Activated T-helper 1 cell treated with anti-CD3 and anti-CD28 coated beads, Interleukin-12 subunit alpha, Interleukin-12 subunit beta, Interleukin-2, Interleukin-4 antibody, amounts not matched to agents 30 ng/mL and 10 ng/mL and 1 ng/mL, durations not matched to agents 14 hours and 24 hours and 36 hours (primary cell): Measurements from ENCODE around the gene IGFLR1. TPM values are rescaled to one million over a fixed set of nuclear protein-coding genes. Genes with fewer than 3 reads are reported as not detected.

ENCODE experiments used
- DNase-seq: peaks from one replicate; pipeline ENCODE4 v3.0.0; 2021; ENCODE audit warnings: low spot score
- H3K27ac Mint-ChIP-seq: one replicate; pipeline ENCODE4 v1.8.0; 2021; ENCODE audit warnings: mild to moderate bottlenecking, mixed read lengths
- H3K27me3 Mint-ChIP-seq: one replicate; pipeline ENCODE4 v1.8.0; 2022; ENCODE audit warnings: mild to moderate bottlenecking, moderate library complexity, mixed read lengths; ENCODE audit not compliant: insufficient read depth
- H3K36me3 Mint-ChIP-seq: one replicate; pipeline ENCODE4 v1.8.0; 2021; ENCODE audit warnings: low read depth, mixed read lengths
- H3K4me1 Mint-ChIP-seq: one replicate; pipeline ENCODE4 v1.8.0; 2021; ENCODE audit warnings: low read depth, mixed read lengths
- H3K4me3 Mint-ChIP-seq: one replicate; pipeline ENCODE4 v1.8.0; 2021; ENCODE audit warnings: mild to moderate bottlenecking, moderate library complexity, mixed read lengths
- H3K9me3 Mint-ChIP-seq: one replicate; pipeline ENCODE4 v1.8.0; 2021; ENCODE audit warnings: mixed read lengths
- intact Hi-C: fragments of 100-400 bp; cut with micrococcal nuclease; formaldehyde crosslinking; loops from one replicate; pipeline ENCODE4 v1.15.1; 2024
- total RNA-seq: library from RNA; stranded (reverse); gene quantifications from 2 replicates; pipeline ENCODE4 v1.2.3, GENCODE V29; 2022

Gene IGFLR1
- total RNA-seq, 1 donor from 2014 or later: 105 TPM

DNA sequence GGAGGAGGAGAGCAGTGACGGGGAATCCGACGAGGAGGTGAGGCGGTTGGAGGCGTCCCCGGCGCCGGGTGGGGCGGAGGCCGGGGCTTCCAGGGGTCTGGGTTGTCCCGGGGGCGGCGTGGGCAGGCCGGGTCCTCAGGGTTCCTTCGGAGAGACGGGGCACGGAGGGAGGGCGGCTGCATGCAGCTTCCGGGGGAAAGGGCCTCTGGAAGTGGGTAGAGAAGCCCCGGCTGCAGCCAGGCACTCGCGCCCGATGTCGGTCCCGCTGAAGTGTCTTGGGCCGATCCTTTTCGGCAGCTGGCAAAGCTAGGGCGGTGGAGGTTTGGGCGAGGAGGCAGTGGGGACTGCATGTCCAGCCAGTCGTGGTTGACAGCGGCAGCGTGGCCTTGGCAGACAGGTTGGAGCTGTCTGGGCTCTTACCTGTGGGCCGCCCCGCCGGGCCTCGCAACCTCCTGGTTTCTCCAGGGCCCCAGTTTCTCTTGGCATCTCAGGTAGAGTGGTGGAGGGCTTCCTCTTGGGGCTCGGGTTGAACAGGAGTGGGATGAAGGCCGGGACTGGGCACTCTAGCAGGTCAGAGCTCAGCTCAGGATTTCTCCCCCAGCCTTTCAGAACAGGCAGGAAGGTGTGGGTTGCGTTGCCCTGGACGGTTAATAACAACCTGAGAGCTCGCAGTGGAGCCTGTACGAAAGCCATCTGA lies 23.8 kb downstream of the IGFLR1 start:
- peak; percentile 47 for DNase-seq
- intact Hi-C loops: loop anchor here (5.0 kb wide), 2 partner anchors 171 to 294 kb away; partner anchors contain the start of genes ALKBH6 and TMEM147
- Mint-ChIP-seq H3K27me3 (no peaks in the 10 kb centered on the region), H3K36me3 (peaks cover 49% of the 10 kb centered on the region), H3K27ac (peak overlapping the region; percentile 93), H3K9me3 (no peaks in the 10 kb centered on the region), H3K4me3 (peak overlapping the region; percentile 95), H3K4me1 (peaks cover 37% of the 10 kb centered on the region)

- Mint-ChIP-seq H3K4me1 (peaks cover 42% of the 10 kb centered on the region), H3K4me3 (peak within 1 kb of the TSS; percentile 99), H3K36me3 (peaks cover 47% of the 10 kb centered on the region), H3K9me3 (no peaks in the 10 kb centered on the region), H3K27me3 (no peaks in the 10 kb centered on the region), H3K27ac (peak within 1 kb of the TSS; percentile 98)
- intact Hi-C loops: loop anchor here (1.0 to 5.0 kb wide), 15 partner anchors 16 to 397 kb away; partner anchors contain the start of genes ALKBH6, ARHGAP33, COX6B1 and NFKBID
- DNase-seq: no peak
Observed at GRCh38 chr19:35717665-35718344, 24.4 kb downstream of the IGFLR1 start, which contains the start of gene KMT2B. Gene KMT2B (plus strand): TSS chr19:35718003. CDS start chr19:35718019, 16 bp downstream.

GRCh38 chr19:35716801-35717664 lies 25.2 kb downstream of the IGFLR1 start:
- intact Hi-C loops: loop anchor here (1.0 to 5.0 kb wide), 15 partner anchors 15 to 398 kb away; partner anchors contain the start of genes ALKBH6, ARHGAP33, COX6B1 and NFKBID
- peak overlapping the region; percentile 99 for H3K4me3 Mint-ChIP-seq
- H3K4me1 Mint-ChIP-seq: peaks cover 50% of the 10 kb centered on the region
- H3K27me3 Mint-ChIP-seq: no peaks in the 10 kb centered on the region
- no peaks in the 10 kb centered on the region for H3K9me3 Mint-ChIP-seq
- peak overlapping the region; percentile 98 for H3K27ac Mint-ChIP-seq
- DNase-seq: peak; percentile 97
- peaks cover 40% of the 10 kb centered on the region for H3K36me3 Mint-ChIP-seq

GRCh38 chr19:35715981-35716800 lies 26.1 kb downstream of the IGFLR1 start:
- Mint-ChIP-seq H3K36me3 (peaks cover 33% of the 10 kb centered on the region), H3K9me3 (no peaks in the 10 kb centered on the region), H3K4me3 (peak overlapping the region; percentile 99), H3K27ac (peak overlapping the region; percentile 98), H3K4me1 (peaks cover 56% of the 10 kb centered on the region), H3K27me3 (no peaks in the 10 kb centered on the region)
- intact Hi-C loops: loop anchor here (2.0 to 5.0 kb wide), 3 partner anchors 169 to 399 kb away; partner anchors contain the start of genes ALKBH6, POLR2I, TBCB and TMEM147
- DNase-seq: no peak

- Mint-ChIP-seq H3K4me3 (peak overlapping the region; percentile 99), H3K27me3 (no peaks in the 10 kb centered on the region), H3K27ac (peak overlapping the region; percentile 98), H3K36me3 (peaks cover 31% of the 10 kb centered on the region), H3K4me1 (peaks cover 64% of the 10 kb centered on the region), H3K9me3 (no peaks in the 10 kb centered on the region)
- DNase-seq: no peak
- intact Hi-C loops: loop anchor here (5.0 kb wide), 2 partner anchors 168 to 297 kb away; partner anchors contain the start of genes ALKBH6 and TMEM147
Observed at GRCh38 chr19:35715355-35715809, 26.9 kb downstream of the IGFLR1 start.

- intact Hi-C loops: loop anchor here (5.0 kb wide), 2 partner anchors 167 to 298 kb away; partner anchors contain the start of genes ALKBH6 and TMEM147
- Mint-ChIP-seq H3K9me3 (no peaks in the 10 kb centered on the region), H3K4me3 (peak overlapping the region; percentile 99), H3K4me1 (peaks cover 64% of the 10 kb centered on the region), H3K27me3 (no peaks in the 10 kb centered on the region), H3K27ac (peak overlapping the region; percentile 95), H3K36me3 (peaks cover 28% of the 10 kb centered on the region)
- DNase-seq: no peak
Observed at GRCh38 chr19:35714601-35715354, 27.5 kb downstream of the IGFLR1 start.

DNA sequence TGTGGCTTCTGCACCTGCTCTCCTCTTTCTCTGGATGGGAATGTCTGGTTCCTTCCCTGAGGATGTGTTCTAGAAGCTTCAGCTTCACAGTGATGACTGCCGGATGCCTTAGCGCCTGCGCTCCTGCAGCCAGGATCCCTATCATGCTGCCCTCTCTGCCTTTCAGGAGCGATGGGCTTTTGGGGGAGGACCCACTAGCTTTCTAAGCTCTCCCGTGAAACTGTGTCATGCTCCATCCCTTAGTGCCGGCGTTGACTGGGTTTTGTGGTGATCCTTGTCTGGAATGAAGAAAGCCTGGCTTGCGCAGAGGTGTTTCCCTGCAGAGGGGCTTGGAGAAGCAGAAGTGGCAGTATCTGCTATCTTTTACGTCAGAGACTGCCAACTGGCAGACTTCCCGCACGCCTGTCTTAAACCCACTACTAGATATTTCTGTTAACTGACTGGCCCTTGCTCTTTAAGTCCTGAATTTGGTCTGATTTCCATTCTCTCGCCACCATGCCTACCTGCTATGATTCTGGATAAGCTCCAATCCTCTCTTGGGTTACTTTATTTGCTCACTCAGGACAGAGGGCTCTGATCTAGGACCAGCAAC lies 28.3 kb downstream of the IGFLR1 start:
- intact Hi-C loops: loop anchor here (1.0 kb wide), 1 partner anchor 217 kb away; no protein-coding TSS in a partner anchor
- no peak for DNase-seq
- H3K4me1 Mint-ChIP-seq: peaks cover 57% of the 10 kb centered on the region
- H3K4me3 Mint-ChIP-seq: peak overlapping the region; percentile 99
- peaks cover 25% of the 10 kb centered on the region for H3K36me3 Mint-ChIP-seq
- no peaks in the 10 kb centered on the region for H3K27me3 Mint-ChIP-seq
- peak overlapping the region; percentile 95 for H3K27ac Mint-ChIP-seq
- H3K9me3 Mint-ChIP-seq: no peaks in the 10 kb centered on the region

DNA sequence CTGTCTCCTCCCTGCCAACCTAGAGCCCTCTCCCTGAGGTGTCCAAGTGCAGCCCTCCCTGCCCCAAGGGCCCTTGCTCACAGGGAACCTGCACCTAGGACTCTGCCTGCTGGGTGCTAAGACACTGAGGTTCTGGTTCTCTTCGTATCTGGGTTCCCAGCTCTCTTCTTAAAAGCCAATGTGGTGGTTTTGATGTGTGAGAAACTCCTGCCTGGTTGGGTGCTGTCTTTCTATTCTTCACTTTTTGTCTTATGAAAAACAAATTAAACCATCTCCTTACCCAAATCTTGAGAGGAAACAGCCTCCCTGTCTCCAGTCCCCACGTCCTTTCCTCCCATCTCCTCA lies 28.8 kb downstream of the IGFLR1 start:
- H3K4me3 Mint-ChIP-seq: peak overlapping the region; percentile 99
- intact Hi-C loops: loop anchor here (1.0 kb wide), 1 partner anchor 218 kb away; no protein-coding TSS in a partner anchor
- H3K9me3 Mint-ChIP-seq: no peaks in the 10 kb centered on the region
- H3K36me3 Mint-ChIP-seq: peaks cover 25% of the 10 kb centered on the region
- H3K27me3 Mint-ChIP-seq: no peaks in the 10 kb centered on the region
- no peak for DNase-seq
- peak overlapping the region; percentile 95 for H3K27ac Mint-ChIP-seq
- H3K4me1 Mint-ChIP-seq: peaks cover 53% of the 10 kb centered on the region

DNA sequence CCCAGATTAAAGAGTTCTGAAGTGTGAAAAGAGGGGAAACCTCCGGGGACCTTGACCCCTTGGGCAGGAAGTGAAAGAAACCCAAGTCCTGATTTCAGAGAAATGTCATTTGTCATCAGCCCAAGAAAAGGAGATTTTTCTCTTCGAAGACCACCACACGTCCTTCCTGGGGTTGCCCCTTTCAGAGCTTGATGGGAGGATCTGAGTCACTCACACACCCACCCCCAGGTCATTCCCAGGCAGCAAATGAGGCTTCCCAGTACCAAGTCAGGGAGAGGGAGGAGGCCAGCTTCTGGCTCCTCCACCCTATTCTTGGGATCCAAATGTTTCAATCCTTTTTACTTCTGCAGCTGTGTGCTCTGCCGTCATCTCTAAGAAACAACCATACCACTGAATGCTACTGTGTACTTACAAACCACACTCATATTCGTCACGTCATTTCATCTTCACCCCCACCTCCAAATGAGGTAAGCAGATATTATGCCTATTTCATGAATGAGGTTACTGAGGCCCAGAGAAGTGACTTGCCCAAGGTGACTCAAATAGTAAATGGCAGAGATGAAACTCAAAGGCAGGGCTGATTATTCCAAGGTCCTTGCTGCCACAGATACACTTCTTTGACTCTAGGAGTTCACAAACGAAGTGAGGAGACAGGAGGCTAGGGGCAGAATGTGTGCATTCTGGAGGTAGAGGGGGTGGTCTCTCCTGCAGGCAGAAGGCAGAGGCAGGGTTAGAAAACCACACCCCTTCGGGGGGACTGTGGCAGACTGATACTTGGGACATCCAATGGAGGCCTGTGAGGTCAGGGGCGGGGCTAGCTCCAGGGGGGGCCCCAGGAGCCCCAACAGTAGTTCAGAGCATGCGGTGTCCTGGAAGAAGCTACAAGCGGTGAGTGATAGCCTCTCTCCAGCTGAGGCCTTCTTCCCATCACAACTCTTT lies 29.4 kb downstream of the IGFLR1 start:
- Mint-ChIP-seq H3K4me3 (peak overlapping the region; percentile 99), H3K4me1 (peaks cover 53% of the 10 kb centered on the region), H3K36me3 (peaks cover 25% of the 10 kb centered on the region), H3K27me3 (no peaks in the 10 kb centered on the region), H3K27ac (peak overlapping the region; percentile 95), H3K9me3 (no peaks in the 10 kb centered on the region)
- peak; percentile 64 for DNase-seq
- intact Hi-C loops: loop anchor here (1.0 kb wide), 1 partner anchor 218 kb away; no protein-coding TSS in a partner anchor
